Measurements from ENCODE around the gene DOC2B. TPM values are rescaled to one million over a fixed set of nuclear protein-coding genes. Genes with fewer than 3 reads are reported as not detected.

The DOC2B gene
- total RNA-seq, 4 donors from 2014 or later, result 10.4 to 18.0 (median 14.6) TPM

DNA sequence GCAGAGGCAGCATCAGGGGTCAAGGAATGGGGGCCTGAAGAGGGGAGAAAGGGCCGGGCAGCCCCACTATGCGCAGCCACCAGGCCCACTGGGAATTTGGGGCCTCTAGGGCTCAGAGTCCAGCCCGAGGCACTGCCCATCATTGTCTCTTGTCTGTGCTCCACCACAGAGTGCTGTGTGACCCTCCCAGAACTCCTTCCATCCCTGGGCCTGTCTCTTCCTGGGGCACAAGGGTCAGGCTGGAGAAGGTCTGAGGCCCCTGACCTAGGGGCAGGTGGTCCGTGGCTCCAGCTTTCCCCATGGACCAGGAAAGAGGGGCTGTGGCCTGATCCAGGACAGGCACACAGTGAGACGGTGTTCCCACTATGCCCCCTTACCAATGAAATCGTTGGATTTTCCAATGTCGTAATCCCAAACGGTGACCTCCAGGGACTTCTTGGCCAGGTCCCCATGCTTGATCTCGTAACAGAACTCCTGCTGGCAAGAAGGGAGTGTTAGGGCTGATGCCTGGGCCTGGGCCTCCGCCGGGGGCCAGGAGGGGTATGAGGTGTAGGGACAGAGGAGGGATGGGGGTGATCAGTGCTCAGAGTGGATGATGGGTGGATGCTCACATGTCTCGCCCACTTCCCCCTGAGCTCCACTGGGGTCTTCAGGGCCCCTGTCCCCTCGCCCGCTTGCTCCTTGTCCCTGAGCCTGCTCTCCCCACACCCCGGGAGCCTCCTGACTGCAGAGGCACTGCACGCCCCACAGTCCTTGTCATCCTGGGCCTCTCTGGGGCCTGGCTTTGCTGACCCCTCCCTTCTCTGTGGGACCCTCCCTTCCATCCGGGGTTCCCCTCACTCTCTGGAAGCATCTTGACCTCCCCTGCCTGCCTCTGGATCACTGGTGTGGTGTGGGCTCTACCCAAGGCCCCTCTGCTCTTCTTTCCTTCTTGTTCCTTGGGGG is 33.4 kb downstream of the DOC2B start:
- Histone ChIP-seq H3K27me3 (peaks cover 0 to 3% (median 0%) of the 10 kb centered on the region in 4 donors), H3K9me3 (no peaks in the 10 kb centered on the region), H3K27ac (replicated peaks in 1 of 4) (no peak overlapping the region), H3K36me3 (peaks cover 0 to 10% (median 3%) of the 10 kb centered on the region in 4 donors), H3K4me1 (peaks cover 3 to 13% (median 8%) of the 10 kb centered on the region in 4 donors), H3K4me3 (no peak overlapping the region)
- intact Hi-C loops (cut with DNase I), result loop anchor here (5.0 kb wide), 1 partner anchor 239 kb away; no protein-coding TSS in a partner anchor
- no peak for DNase-seq (ENCODE audit: extremely low spot score)
- TF ChIP-seq, protein P1, sequence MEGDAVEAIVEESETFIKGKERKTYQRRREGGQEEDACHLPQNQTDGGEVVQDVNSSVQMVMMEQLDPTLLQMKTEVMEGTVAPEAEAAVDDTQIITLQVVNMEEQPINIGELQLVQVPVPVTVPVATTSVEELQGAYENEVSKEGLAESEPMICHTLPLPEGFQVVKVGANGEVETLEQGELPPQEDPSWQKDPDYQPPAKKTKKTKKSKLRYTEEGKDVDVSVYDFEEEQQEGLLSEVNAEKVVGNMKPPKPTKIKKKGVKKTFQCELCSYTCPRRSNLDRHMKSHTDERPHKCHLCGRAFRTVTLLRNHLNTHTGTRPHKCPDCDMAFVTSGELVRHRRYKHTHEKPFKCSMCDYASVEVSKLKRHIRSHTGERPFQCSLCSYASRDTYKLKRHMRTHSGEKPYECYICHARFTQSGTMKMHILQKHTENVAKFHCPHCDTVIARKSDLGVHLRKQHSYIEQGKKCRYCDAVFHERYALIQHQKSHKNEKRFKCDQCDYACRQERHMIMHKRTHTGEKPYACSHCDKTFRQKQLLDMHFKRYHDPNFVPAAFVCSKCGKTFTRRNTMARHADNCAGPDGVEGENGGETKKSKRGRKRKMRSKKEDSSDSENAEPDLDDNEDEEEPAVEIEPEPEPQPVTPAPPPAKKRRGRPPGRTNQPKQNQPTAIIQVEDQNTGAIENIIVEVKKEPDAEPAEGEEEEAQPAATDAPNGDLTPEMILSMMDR (IDR thresholded peaks at IDR 0.05), result no peak
- TF ChIP-seq POLR2A (IDR thresholded peaks at IDR 0.05; ENCODE audit: low read depth), result no peak
- TF ChIP-seq EP300 (IDR thresholded peaks at IDR 0.05), result no peak
- no peak for TF ChIP-seq POLR2AphosphoS5 (IDR thresholded peaks at IDR 0.05)
- WGBS, result 91% methylated on average over 14 of the region's 17 CpGs

DNA sequence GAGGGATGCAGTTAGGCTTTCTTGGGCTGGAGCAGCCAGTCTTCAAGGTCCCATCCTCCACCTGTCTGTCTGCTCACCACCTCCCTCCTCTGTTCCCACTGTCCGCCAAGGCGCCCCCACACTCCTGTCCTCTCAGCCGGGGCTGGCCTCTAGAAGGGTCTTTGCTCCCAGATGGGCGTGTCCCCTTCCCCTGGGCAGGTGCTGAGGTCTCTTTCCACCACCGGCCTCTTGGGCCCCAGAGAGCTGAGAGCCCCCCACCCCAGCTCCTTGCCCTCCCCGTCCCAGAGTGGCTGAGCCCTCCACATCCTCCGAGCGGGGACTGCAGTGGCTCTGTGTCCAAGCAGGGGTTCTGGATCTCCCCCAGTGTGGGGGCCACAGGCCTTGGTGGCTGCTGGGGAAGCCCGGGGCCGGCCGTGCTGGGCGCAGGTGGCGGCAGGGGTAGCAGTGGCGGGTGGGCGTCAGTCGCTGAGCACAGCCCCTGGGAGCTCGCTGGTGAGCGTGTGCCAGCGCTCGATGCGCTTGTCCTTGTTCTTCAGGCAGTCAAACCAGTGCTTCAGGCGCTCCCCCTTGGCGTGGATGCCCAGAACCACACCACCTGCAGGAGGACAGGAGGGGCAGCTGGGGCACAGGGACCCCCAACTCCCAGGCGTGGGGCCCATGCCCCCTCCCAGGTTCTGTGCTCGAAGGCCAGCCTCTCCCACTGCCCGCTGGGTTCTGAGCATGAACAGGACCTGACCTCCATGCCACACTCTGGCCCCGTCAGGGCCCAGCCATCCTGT is 34.3 kb downstream of the DOC2B start:
- 89% methylated on average over 10 of the region's 27 CpGs for WGBS
- H3K4me1 ChIP-seq, result peaks cover 3 to 13% (median 8%) of the 10 kb centered on the region in 4 donors
- H3K36me3 ChIP-seq, result peaks cover 0 to 10% (median 3%) of the 10 kb centered on the region in 4 donors
- H3K9me3 ChIP-seq, result no peaks in the 10 kb centered on the region
- TF ChIP-seq POLR2AphosphoS5 (IDR thresholded peaks at IDR 0.05) (no peak), POLR2A (IDR thresholded peaks at IDR 0.05; ENCODE audit: low read depth) (no peak), EP300 (IDR thresholded peaks at IDR 0.05) (no peak)
- TF ChIP-seq, protein P1 (IDR thresholded peaks at IDR 0.05), result no peak
- H3K27me3 ChIP-seq, result peaks cover 0 to 6% (median 0%) of the 10 kb centered on the region in 4 donors
- intact Hi-C loops (cut with DNase I), result loop anchor here (5.0 kb wide), 1 partner anchor 240 kb away; no protein-coding TSS in a partner anchor
- no peak for DNase-seq (ENCODE audit: extremely low spot score)
- H3K4me3 ChIP-seq, result no peak overlapping the region
- H3K27ac ChIP-seq (replicated peaks in 1 of 4), result no peak overlapping the region

DNA sequence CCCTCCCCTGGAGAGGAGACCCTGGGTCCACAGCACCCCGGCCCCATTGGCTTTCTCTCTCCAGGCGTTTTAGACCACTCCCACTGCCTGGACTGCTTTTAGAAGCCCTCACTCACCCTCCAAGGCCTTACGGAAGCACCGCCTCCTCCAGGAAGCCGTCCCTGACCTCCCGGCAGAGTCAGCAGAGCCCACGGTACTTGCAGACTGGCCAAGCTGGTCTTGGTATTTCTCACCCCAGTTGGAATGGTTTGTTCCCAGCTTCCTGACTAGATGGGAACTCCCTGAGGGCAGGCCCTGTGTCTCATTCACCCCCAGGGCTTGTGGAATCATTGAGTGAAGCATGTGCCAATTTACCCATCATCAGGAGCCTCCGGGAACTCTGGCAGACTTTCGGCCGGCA is 34.9 kb downstream of the DOC2B start:
- no peak for DNase-seq (ENCODE audit: extremely low spot score)
- Histone ChIP-seq H3K36me3 (peaks cover 0 to 7% (median 3%) of the 10 kb centered on the region in 4 donors), H3K4me1 (peaks cover 3 to 13% (median 8%) of the 10 kb centered on the region in 4 donors), H3K9me3 (no peaks in the 10 kb centered on the region), H3K27ac (replicated peaks in 1 of 4) (no peak overlapping the region), H3K27me3 (peaks cover 0 to 6% (median 0%) of the 10 kb centered on the region in 4 donors), H3K4me3 (no peak overlapping the region)
- WGBS, result 90% methylated on average over 10 of the region's 10 CpGs
- TF ChIP-seq POLR2AphosphoS5 (IDR thresholded peaks at IDR 0.05), result no peak
- TF ChIP-seq EP300 (IDR thresholded peaks at IDR 0.05), result no peak
- TF ChIP-seq, protein P1 (IDR thresholded peaks at IDR 0.05), result no peak
- TF ChIP-seq POLR2A (IDR thresholded peaks at IDR 0.05; ENCODE audit: low read depth), result no peak
- intact Hi-C loops (cut with DNase I), result loop anchor here (5.0 kb wide), 1 partner anchor 241 kb away; no protein-coding TSS in a partner anchor

DNA sequence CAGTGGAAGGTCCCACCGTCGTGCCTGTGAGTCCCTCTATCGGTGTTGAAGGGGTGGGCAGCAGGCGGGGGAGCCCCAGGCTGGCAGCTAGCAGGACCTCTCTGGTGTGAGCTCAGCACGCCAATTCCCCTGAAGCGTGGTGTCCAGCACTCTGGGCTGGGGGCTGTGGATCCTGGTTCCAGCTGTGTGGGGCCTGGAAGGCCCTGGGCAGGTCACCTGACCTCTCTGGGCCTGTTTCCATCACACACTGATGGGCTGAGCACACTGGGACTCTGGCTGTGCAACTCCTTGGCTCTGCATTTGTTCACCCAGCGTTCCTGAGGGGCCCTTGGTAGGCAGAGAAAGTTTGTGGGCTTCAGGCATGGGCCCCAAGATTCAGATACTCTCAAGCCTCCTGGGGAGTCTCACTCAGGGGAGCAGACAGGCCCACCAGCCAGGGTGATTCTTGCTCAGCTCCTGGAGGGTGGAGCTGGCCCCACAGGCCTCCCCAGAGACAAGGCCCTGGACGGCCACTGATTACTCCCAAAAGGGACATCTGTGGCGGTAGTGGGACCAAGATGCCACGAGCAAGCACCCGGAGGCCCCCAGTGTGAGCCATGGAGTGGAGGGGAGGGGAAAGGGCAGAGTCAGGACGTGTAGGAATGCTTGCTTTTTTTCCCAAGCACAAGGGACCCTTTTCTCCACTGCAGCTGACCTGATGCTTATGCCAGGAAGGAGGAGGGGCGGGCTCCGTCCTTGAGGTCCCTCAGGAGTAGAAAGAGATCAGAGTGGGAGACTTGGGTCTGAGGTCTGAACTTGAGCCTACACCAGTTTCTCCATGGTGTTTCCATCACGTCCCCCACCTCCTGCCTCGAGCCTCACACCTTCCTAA is 35.5 kb downstream of the DOC2B start:
- H3K27ac ChIP-seq (replicated peaks in 1 of 4), result no peak overlapping the region
- H3K9me3 ChIP-seq, result no peaks in the 10 kb centered on the region
- 82% methylated on average over 15 of the region's 16 CpGs for WGBS
- H3K36me3 ChIP-seq, result peaks cover 0 to 6% (median 2%) of the 10 kb centered on the region in 4 donors
- no peak for DNase-seq (ENCODE audit: extremely low spot score)
- peaks cover 3 to 13% (median 8%) of the 10 kb centered on the region in 4 donors for H3K4me1 ChIP-seq
- intact Hi-C loops (cut with DNase I), result loop anchor here (5.0 kb wide), 1 partner anchor 241 kb away; no protein-coding TSS in a partner anchor
- no peak overlapping the region for H3K4me3 ChIP-seq
- H3K27me3 ChIP-seq, result peaks cover 0 to 6% (median 0%) of the 10 kb centered on the region in 4 donors
- TF ChIP-seq EP300 (IDR thresholded peaks at IDR 0.05), result no peak
- TF ChIP-seq, protein P1 (IDR thresholded peaks at IDR 0.05), result no peak
- no peak for TF ChIP-seq POLR2AphosphoS5 (IDR thresholded peaks at IDR 0.05)

All from esophagus muscularis mucosa (tissue), 4 donors.